Cortex of kidney (tissue), 1 donor: ENCODE results near the gene GPRC6A.
"Not testable (repeated sequence)": the region's sequence is repeated elsewhere in the genome, so short reads cannot be mapped to it uniquely, and the experiment has no call there.

Source experiments
- DNase-seq: peaks from one replicate; lab custom pipeline; 2025; lab: John Stamatoyannopoulos, UW

Gene GPRC6A, protein sequence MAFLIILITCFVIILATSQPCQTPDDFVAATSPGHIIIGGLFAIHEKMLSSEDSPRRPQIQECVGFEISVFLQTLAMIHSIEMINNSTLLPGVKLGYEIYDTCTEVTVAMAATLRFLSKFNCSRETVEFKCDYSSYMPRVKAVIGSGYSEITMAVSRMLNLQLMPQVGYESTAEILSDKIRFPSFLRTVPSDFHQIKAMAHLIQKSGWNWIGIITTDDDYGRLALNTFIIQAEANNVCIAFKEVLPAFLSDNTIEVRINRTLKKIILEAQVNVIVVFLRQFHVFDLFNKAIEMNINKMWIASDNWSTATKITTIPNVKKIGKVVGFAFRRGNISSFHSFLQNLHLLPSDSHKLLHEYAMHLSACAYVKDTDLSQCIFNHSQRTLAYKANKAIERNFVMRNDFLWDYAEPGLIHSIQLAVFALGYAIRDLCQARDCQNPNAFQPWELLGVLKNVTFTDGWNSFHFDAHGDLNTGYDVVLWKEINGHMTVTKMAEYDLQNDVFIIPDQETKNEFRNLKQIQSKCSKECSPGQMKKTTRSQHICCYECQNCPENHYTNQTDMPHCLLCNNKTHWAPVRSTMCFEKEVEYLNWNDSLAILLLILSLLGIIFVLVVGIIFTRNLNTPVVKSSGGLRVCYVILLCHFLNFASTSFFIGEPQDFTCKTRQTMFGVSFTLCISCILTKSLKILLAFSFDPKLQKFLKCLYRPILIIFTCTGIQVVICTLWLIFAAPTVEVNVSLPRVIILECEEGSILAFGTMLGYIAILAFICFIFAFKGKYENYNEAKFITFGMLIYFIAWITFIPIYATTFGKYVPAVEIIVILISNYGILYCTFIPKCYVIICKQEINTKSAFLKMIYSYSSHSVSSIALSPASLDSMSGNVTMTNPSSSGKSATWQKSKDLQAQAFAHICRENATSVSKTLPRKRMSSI

DNA sequence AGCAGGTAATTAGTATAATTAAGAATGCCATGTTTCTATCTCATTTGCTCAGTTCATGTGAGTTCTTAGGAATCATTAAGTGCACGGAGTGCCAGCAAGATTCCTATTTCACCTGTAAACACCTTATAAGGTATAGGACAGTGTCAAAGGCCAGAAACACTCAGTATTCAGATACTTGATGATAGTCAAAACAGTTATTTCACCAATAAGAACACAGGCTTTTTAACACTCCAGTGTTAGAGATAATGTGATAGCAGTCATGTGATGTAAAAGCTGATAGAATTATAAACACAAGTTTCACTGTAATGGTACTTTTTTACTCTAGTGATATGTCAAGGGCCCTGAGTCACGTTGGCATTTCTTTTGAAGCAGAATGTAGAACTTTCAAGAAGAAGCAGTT lies at the start of gene GPRC6A:
TSS of gene GPRC6A (minus strand) at position 101 of the 400 bp plus-strand sequence. CDS start at position 31, 70 bp downstream.
- DNase-seq = no peak

DNA sequence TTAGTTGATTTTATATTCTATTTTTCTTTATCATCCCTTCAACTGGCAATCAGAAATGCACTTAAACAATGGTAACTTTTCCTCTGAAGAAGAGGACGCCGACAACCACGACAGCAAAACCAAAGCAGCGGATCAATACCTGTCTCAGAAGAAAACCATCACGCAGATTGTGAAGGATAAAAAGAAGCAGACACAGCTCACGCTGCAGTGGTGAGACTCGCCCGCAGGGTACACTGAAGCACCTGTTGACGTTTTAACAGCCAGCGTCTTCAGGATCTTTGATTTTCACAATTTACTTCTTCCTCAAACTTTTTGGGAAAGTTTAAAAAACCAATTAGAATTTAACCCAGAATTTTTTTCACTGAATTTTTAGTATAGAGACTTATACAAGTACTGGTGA lies 48.9 kb upstream of the GPRC6A start:
- no peak for DNase-seq

DNA sequence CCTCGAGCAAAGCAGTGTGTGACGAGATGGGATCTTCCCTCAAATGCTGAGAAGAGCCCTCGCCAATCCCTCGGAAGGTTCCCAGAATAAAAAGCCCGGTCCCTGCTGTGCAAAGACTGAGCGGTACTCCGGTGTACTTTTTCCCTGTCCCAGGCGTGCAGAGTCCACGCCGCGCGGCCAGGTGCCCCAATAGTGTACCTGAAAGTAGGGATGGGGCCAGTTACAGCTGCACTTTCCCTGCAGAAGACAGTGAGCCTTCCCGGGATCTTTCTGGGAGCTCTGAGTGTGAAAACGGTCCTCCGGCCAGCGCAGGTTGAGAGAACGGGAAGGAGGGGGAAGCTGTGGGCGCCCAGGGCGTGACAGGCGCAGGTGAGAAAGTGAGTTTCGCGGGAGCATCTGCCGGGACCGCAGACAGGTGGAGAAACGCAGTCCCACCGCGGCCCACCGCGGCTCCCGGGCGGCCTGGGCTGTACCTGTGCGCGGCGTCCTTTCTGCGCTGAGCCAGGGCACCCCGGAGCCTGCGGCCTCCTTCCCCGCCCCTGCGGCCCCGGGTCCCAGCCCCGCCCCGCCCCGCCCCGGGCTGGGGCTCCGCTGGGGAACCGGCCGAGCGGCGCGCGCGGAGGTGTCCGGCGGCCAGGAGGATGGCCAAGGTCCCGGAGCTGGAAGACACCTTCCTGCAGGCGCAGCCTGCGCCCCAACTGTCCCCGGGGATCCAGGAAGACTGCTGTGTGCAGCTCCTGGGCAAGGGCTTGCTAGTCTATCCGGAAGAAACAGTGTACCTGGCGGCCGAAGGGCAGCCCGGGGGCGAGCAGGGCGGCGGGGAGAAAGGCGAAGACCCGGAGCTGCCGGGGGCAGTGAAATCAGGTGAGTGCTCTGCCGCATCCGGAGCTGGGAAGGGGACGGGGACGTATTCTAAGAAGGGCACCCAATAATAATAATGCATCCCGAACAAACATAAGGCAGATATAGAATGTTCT lies 48.0 kb upstream of the GPRC6A start, which contains the start of gene RFX6:
TSS of gene RFX6 (plus strand) at position 608 of the 977 bp plus-strand sequence. CDS start at position 642, 34 bp downstream.
- DNase-seq = no peak

DNA sequence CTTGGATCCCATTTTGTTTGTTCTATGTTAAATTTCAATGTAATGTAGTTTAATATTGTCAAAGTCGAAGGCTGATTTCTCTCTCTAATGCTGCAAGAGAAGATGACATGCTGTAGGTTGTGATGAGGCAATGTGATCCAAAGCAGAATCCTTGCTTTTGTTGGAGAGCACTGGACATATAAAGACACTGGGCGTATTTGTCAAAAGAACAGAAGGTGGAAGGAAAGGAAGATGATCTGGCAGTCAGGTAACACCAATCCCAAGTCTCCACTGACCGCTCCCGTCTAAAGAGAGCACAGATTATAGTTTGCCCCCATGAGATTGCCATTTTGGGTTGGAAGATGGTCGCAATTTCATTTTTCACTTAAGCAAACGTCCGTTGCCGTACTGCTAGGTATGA lies 47.2 kb upstream of the GPRC6A start:
- DNase-seq = no peak

DNA sequence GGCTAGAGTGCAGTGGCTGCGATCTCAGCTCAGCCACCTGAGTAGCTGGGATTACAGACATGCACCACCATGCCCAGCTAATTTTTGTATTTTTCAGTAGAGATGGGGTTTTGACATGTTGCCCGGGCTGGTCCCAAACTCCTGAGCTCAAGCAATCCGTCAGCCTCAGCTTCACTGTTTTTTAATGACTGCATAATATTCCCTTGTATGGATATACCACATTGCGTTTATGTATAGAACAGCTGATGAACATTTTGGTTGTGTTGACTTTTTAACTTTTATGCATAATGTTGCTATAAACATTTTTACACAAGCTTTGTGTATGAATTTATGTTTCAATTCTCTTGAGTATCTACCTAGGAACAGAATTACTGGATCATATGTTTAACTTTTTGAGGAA lies 43.9 kb upstream of the GPRC6A start:
- DNase-seq = no peak

DNA sequence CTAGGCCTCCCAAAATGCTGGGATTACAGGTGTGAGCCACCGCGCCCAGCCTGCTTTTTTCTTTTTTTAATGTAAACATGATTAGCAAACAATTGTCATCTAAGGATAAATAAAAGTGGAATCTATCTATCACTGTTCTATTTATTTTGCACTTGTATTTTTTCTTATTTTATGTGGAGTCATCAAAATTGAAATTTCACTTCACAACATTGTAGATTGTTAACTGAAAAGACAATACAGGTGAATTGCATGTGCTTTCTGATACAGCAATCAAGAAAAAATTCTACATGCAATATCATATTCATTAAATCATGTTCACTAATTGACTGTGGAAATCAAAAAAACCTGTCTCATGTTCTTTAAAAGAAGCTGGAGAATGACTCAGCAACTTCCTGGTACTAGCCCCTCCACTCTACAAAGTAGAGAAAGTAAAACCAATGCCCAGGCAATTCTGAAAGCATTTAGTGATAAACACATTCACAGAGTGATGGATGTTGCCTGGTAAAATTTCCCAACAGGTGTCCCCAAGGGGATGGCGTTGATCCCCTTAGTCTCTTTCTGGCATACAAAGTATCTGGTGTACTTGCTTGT lies 37.5 kb upstream of the GPRC6A start:
- no peak for DNase-seq

DNA sequence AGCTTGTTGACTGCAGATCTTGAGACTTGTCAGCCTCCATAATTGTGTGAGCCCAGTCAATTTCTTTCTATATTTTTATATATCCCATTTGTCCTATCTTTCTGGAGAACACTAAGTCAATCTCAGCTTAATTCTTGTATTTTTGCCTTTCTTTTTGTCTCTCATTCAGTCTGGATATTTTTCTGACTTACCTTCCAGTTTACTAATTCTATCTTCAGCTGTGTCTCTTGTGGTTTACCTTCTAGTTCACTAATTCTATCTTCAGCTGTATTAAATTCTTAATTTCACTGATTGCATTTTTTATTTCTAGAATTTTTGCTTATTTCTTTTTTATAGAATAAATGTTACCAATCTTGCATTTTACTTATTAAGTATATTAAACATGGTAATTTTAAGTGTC lies 30.4 kb upstream of the GPRC6A start:
- no peak for DNase-seq

DNA sequence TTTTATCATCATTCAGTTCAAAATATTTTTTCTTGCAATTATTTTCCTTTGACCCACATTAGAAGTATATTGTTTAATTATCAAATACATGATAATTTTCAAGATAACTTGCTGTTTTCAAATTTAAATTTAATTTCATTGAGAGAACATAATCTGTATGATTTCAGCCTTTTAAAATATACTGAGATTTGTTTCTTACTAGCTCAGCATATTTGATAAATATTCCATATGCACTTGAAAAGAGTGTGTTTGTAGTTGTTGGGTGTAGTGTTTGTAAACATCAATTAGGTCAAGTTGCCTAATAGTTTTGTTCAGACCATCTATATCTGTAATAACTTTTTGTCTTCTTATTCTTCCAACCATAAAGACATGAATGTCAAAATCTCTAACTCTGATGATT lies 29.2 kb upstream of the GPRC6A start:
- no peak for DNase-seq

DNA sequence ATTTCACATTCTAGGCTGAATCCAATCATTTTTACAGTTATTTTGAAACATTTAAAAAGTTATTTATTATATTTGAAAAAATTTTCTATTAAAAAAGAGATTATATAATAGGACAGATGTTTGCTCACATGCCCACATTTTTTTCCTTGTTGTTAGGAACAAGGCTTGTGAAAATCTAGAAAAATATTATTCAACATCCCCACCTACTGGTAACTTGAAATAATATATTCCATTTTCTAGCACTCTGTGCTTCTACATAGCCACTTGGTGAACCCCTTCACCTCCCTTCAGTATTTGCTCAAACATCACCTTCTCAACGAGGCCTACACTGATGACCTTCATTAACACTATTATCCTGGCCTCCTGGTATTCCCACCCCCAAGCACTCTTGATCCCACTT lies 18.3 kb upstream of the GPRC6A start:
- DNase-seq = no peak

DNA sequence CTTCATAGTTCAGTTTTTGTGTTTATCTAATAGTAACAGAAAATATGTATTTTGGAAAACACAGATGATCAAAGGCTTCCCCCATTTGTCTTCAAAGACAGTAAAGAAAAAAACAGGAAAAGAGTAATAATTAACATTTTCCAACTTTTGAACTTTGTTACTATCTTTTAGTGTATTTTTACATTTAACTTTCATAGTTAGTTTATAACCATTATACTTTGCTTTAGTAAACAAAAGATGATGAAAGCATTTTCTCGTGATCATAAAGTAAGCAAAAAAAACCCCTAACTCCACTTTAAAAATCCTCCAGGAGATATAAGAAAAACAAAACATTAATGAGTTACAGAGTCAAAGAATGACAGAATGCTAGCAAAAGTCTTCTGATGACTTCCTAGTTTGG lies 13.6 kb upstream of the GPRC6A start:
- no peak for DNase-seq

DNA sequence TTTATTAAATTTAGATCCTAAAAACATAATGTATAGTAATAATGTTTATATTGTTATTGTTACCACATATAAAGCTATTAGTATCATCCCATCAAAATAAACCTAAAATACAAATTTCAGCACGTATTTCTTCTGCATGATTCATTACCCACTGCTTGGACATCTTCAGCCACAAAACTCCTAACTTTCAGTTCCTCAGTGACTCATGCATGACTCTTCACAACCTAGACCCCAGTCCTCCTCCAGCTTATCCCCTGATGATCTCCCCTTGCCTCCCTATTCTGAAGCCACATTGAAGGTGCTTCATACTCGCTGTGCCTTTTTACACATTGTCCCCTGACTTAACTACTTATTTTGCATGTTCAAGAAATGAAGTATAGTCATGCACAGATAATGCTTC lies 11.2 kb upstream of the GPRC6A start:
- DNase-seq = no peak

DNA sequence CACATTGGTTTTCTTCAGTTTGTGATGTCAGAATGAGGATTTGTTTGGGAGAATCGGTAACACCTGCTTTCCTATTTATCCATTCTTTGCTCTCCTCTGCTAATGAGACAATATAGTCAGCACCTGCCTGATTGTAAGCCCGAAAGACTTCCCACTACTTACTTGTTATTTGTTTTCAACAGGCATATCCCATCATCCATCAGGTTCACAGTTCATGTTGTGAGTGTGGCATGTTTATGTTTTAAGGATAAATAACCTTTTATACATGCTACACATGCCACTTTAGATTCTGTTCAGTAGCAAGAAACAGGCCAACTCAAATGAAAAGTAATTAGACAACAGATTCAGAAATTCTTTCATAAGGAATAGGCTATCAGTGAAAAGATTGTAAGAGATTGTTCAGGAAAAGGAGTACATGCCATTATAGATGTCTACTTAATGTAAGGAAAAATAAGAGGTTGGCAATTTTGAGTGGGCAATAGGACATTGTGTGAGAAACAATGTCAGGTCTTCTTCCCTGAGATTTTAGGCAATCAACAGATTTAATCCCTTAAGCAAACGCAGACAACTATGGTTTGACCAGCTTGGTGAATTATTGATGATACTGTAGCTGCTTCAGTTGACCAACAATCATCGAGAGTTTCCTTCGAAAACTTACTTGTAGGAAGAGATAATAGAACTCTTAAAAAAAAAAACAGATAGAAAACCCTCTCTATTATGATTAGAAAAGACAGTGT lies 7.9 kb upstream of the GPRC6A start:
- DNase-seq = no peak

DNA sequence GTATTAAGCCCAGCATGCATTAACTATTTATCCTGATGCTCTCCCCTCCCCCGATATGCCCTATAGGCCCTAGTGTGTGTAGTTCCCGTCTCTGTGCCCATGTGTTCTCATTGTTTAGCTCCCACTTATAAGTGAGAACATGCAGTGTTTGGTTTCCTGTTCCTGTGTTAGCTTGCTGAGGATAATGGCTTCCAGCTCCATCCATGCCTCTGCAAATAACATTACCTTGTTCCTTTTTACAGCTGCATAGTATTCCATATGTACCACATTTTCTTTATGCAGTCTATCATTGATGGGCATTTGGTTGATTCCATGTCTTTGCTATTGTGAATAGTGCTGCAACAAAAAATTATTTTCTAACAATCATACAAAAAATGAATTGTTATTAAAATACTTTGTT lies 5.6 kb upstream of the GPRC6A start:
- DNase-seq = not testable (repeated sequence)

DNA sequence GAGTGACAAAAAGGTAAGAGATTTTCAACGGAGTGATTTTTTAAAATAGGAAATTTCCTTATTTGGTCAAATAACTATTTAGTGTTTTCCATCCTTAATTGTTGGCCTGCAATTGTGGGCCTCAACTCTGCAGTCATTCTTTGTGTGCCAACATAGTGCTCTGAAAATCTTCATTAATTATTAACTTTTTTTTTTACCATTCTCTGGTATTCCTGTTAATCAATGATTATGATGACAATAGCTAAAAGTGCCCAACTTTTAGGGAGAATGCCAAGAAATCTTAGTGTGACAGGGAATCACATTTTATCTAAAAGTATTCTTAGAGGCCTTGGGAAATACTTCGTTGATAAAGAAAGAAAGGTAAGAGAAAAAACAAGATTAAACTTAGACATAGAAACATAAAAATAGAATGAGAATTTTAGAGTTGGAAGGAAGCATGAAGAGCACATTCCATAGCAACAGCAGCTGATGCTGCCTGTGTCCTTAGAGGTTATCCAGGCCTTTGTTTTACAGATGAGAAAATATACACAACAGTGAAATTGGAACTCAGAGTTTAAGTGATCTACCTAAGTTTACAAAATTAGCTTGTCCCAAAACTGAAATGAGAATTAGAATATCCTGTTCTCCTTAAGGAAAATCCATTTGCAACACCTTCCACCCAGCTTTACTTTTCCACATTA lies 1.2 kb downstream of the GPRC6A start:
- DNase-seq = no peak

DNA sequence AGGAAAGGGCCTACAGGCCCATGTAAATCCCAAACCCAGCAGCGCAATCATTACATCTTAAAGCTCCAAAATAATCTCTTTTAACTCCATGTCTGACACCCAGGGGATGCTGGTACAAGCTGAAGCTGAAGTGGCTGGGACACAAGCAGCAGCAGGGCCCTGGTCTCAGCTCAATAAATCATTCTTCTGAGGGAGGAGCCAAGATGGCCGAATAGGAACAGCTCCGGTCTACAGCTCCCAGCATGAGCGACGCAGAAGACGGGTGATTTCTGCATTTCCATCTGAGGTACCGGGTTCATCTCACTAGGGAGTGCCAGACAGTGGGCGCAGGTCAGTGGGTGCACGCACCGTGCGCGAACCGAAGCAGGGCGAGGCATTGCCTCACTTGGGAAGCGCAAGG lies 12.5 kb downstream of the GPRC6A start:
- DNase-seq = not testable (repeated sequence)

DNA sequence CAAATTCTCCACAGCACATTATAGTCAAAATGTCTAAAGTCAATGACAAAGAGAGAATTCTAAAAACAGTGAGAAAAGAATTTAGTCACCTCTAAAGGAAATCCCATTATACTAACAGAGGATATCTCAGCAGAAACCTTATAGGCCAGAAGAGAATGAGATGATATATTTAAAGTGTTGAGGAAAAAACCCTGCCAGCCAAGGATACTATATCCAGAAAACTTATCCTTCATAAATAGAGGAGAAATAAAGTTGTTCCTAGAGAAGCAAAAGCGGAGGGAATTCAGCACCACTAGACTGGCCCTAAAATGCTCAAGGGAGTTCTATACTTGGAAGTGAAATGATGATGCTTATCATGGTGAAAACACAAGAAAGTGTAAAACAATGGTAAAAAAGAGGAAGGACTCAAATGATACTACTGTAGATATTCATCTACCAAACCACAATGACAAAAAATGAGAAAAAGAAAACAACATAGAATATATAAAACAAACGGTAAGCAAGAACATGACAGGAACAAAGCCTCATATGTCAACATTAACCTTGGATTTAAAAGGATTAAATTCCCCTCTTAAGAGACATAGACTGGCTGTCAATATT lies 16.7 kb downstream of the GPRC6A start:
- no peak for DNase-seq

DNA sequence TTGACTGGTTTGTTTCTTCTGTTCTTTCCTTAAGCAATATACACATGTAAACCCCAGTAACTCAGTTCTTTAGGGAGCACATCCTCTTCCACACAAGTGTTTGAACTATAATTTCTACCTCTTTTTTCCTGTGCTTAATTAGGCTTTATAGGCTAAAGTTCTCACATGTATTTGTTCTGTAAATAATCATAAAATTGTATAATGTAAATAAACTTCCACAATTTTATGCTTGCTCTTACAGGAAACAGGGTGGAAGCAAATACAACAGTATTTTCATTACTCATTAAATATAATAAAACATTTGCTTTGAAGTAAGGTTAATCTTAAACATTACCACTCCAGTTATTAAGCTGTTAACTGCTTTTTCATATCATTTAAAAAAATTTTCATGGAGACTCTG lies 26.9 kb downstream of the GPRC6A start:
- DNase-seq = no peak

DNA sequence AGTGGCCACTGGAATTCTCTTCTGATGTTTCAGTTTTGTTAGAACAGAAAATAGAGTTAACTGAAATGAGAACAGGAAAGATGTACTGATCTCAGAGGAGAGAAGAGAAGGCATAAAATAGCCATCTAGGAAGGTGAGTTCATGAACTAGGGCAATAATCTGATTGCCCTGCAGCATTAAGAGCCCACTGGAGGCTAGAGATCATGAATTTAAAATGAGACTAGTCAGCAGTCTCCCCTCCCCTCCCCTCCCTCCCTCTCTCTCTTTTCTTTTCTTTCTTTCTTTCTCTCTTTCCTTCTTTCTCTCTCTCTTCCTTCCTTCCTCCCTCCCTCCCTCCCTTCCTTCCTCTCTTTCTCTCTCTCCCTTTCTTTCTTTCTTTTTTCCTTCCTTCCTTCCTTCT lies 28.9 kb downstream of the GPRC6A start:
- DNase-seq = no peak

DNA sequence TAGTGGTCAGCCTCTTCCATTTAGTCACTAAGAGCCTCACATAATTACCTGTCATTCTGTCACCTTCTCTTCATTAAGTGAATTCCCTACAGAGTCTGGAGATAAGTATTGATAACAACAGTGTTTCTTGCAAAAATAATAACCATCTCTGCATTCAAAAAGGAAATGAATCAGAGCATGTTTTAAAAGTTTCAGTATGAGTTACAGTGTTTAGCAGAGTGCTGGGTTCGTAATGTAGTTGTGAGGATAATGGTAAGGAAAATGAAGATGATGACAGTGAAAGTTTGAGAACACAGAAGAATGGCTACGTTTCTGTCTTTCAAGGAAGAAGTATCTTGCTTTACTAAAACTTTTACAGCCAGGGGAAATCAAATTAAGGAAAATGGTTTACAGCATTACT lies 31.3 kb downstream of the GPRC6A start:
- no peak for DNase-seq

DNA sequence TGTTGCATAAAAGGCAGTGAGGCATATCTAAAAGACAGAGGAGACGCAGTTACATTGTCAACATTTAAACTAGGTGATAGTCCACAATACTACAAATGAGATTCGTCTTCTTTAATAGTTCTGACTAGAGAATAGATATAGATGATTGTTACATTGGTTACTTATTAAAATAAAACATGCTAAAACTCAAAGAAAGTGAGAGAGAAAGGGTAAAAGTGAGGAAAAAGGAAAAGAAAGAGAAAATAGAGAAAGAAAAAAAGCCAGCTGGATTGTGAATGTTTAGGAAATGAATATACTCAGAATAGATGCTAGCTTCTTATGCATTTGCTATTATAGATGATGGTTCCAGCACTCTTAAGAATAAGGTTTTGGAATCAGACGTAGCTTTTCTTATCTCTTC lies 35.7 kb downstream of the GPRC6A start:
- no peak for DNase-seq
